GM18858 (cell line): Measurements from ENCODE around the gene BICC1.
A peak's percentile ranks its signal among the peaks of the same experiment; 100 is the strongest.

Source experiments
- ATAC-seq: cut with Tn5 transposase; IDR thresholded peaks from one replicate; pipeline ENCODE4 v1.9.1; 2021; ENCODE audit not compliant: unreplicated experiment

The BICC1 gene

DNA sequence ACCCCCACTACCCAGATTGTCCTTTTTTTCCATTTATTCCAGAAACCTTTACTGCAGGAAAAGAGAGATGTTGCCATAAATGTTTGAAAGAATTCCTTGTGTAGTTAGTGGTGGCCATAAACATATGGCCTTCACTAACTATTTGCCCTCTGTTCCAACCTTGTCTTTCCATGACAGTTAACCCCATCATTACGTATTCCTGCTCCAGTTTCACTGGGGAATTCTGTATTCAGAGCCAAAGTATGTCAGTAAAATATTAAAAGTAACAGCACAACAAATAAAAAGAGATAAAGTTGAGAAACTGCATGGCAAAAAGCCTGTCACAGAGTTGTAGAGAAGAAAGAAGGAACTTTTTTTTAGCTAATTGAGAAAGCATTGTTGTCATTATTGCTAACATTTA is 261.3 kb downstream of the BICC1 start:
- ATAC-seq = no peak

DNA sequence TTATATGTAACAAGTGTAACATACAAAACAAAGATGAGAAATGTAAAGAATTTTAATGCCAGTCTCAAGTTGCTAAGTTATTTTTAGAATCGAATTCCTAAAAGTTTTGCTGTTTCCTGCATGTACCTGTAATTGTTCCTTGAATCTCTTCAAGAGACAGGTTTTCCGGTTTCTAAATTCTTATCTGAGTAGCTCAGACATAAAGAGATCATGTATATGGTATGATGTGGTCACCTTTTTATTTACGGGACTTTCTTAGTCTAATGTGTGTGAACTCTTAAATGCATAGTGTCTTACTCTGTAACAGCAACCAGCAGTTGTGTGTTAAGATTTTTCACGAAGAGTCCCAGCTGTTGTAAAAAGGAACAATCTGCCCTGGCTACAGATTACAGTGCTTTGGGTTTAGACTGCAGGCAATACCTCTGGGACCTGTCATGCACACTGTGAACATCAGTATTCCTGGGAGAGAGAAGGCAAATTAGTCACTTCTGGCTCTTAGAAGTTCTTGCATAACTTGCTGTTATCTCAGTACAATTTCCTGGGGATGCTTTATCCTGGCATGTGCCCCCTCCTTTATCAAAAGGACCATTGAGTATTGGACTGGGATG is 263.4 kb downstream of the BICC1 start:
- ATAC-seq = no peak

GRCh38 chr10:58776568-58777318 is 264.1 kb downstream of the BICC1 start:
- no peak for ATAC-seq

- no peak for ATAC-seq
Measured at GRCh38 chr10:58778966-58779365, 266.3 kb downstream of the BICC1 start.

DNA sequence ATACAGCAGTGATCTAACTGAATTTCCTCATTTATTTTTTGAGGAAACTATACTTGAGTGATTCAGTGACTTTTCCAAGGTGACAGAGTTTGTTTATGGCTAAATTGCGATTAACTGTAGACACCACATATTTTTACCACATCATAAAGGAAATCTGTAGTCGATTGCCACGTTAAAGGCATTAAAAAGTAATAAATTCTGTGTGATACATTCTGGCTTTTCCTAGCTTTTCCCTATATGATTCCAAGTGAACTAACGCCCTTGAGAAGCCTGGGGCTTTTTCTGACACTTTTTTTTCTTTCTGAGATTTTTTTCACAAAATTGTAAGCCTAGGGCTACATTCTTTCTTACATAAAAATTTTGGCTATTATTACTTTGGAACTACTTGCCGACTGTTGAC is 266.9 kb downstream of the BICC1 start:
- no peak for ATAC-seq

DNA sequence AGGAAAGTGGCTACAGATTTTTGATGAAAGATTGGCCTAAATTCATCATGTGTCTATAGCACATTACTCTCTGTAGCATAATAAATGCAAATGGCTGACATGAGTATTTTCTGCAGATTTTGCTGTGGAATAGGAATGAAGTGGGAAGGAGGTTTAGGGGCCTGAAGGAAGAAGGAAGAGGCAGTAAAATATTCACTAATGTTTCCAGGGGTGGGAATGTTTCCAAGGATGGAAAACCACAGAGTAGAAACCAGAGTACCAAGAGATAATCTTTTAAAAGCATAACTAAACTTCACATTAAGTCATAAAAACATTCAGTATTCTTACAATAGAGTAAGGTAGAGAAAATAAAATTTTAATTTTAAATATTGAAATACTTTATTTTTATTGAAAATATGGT is 267.8 kb downstream of the BICC1 start:
- no peak for ATAC-seq

DNA sequence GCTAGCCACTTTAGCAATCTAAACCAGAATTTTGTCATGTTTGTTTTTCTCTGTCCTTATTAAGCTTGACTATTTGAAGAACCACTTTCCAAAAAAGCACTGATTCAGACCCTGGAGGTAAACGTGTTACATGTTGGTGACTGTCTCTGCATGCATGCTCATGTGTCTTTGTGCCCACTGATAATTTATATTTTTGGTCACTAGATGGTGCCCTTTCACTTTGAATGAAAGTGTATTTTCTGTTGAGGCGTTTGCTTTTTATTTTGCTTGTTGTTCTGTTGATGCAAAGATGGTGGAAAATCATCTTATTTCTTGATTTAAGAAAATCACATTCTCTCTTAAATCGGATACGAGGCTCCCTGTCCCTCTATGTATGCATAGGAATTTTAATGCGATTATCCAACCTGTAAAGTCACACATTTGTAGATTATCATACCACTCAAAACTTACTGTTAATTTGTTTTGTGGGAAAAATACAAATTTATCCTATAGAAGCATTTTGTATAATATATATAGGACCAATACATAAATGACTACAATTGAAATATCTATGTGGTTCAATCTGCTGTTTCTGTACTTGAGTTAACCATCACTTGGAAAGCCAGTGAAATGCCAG is 269.3 kb downstream of the BICC1 start:
- peak; percentile 82 for ATAC-seq

GRCh38 chr10:58782876-58783851 is 270.5 kb downstream of the BICC1 start:
- no peak for ATAC-seq

GRCh38 chr10:58784361-58784760 is 271.7 kb downstream of the BICC1 start:
- ATAC-seq = no peak

DNA sequence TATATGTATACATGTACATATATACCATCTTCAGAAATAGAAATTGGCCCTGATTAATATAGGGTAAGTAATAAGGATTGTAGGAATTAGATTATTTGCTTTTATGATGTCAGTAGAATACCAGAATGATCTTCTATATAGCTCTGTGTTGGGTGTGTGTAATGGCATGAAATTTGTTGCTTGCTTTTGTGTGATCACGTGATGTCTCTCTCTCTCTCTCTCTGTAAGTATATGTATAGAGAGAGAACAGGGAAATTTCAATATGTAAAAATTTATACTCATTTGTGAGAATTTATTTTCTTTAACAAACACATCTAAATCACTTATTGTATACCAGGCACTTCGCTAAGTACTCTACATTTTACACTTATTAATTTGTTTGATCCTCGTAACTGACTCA is 272.7 kb downstream of the BICC1 start:
- no peak for ATAC-seq

- no peak for ATAC-seq
Measured at GRCh38 chr10:58791137-58791536, 278.5 kb downstream of the BICC1 start.

DNA sequence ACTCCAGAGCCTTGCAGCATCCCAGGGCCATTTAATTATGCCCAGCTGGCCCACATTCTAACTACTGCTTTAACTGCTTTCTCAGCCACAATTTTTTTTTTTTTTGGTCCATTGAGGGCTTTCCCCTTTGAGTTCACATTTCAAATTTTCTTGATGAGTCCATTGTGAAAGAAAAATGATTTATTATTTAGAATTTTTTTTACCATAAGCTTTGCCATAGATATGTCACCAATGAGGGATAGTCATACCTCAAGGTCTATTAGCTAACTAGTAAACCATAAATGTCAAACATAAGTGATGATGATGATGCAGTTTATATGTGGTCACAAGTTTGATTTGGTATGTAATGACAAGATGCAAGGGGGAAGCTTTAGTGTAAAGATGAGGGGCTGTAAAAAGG is 282.9 kb downstream of the BICC1 start:
- ATAC-seq = no peak

DNA sequence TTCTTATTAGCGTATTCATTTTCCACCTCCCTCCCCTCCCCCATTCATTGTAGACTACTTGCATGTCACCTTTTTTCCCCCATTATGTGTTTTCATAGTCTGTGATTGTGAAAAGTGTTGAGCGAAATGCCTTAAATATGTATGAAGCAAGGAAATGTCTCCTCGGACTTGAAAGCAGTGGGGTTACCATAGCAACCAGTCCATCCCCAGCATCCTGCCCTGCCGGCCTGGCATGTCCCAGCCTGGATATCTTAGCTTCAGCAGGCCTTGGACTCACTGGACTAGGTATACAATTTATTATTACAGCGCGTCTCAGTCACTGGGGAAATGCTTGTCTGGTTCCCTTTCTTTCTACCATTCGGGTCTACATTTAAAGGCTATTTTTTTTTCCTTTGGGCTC is 283.6 kb downstream of the BICC1 start:
- no peak for ATAC-seq

- no peak for ATAC-seq
Measured at GRCh38 chr10:58796824-58797223, 284.2 kb downstream of the BICC1 start.

DNA sequence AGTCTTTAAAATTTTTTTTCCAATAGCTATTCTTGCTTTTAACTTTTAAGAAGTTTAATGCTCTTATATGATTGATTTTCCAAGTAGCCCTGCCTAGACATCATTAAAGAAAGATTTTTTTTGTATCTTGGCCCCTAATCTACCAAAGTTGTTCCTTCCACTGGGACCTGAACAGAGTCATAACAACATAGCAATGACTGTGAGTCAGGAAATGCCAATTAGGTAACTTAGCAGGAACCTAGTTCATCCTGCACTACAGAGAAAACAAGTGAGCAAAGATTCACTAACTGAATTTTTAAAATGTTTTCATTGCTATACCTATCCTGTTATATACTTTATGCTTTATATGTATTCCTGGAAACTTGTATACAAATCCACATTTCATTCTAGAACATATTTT is 284.7 kb downstream of the BICC1 start:
- ATAC-seq = no peak

- no peak for ATAC-seq
Measured at GRCh38 chr10:58802047-58802446, 289.4 kb downstream of the BICC1 start.

DNA sequence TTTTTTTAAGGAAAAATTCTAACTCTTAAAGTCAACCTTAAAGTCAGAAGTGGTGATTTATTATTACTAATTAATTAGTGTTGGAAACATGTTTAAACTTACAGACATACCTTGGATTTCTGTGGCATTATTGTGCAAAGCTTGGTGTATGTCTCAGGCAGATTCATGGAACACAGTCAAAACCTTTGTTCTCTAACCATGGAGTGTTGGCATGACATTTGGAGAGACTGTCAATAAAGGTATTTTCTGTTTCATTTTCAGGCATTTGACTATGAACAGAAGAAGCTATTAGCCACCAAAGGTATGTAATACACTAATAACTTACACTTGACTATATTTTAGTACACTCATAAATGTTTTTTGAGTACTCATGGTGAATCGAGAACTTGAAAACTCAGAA is 293.7 kb downstream of the BICC1 start:
- ATAC-seq = no peak

DNA sequence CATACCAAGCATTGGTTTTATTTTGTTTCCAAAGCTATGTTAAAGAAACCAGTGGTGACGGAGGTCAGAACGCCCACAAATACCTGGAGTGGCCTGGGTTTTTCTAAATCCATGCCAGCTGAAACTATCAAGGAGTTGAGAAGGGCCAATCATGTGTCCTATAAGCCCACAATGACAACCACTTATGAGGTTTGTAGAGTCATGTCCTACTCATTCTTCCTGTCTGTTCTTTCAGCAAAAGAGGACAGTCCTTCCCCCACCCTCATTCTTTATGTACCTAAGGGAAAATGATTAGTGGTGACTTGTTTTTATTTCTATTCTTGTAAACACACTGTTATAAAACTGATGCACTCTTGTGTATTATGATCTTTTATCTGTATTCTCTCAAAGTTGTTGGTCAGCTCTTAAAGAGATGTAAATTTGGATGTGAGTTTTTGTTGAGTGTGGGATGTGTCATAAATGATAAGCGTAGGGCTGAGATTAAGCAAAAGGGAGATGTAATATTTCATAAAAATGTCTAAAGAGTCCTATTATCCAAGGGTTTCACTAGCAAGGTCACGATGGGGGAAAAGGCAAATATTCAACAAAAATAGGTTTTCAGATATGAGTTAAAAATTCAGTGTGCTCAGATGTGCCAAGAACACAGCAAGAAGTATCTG is 294.4 kb downstream of the BICC1 start:
- no peak for ATAC-seq

DNA sequence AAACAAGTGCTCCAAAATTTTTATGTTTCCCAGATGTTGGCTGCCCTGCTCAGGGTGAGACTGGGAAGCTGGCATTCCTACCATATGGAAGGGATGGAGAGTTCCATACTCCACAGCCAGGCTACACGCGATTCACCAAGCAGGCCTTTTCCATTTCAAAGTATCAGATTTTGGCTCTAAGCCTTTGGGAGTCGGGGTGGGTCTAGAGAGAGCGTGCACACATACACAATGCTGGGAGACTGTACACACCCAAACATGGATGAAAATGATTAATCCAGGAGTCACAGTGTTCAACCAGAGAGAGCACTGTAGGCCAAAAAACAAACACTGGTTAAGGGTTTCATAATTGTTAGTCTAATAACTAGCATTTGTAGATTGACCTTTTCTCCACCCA is 295.0 kb downstream of the BICC1 start:
- no peak for ATAC-seq

DNA sequence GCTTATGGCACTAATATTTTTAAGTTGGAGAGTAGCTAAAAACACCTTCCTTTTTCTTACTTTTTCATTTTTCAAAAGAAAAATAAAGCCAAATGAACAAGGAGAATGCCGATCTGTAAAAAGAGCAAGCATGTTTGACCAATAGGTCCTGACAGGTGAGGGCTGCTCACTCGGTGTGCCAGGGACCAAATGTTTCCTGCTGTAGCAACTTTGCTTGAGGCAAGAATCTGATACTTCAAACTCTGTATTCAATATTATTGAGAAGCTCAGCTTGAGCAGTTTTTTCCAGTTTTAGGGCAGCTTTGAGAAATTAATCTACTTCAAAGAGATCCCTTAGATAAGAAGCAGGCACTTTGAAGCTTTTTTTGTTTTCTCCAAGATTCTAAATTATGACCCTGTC is 298.1 kb downstream of the BICC1 start:
- ATAC-seq = no peak

DNA sequence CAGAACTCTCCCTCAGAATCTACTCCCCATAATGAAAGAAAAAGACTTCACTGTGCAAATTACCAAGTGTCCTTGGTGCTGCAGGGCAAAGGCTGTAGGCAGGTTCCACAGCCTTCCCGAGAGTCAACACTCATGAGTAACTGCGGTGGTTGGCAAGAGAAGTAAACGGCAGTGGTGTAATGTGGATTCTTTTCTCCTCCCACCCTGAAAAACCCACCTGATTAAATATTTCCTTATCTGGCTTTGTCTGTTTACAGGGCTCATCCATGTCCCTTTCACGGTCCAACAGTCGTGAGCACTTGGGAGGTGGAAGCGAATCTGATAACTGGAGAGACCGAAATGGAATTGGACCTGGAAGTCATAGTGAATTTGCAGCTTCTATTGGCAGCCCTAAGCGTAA is 300.9 kb downstream of the BICC1 start:
- no peak for ATAC-seq
